GM13977 (cell line): Measurements from ENCODE around the gene RTN4RL1.

ENCODE experiments used
- DNase-seq: peaks from one replicate; pipeline ENCODE4 v3.0.0; 2012; ENCODE audit warnings: low spot score
- CTCF ChIP-seq: IDR thresholded peaks from 2 replicates; pipeline ENCODE4 v1.5.1; 2012; ENCODE audit warnings: mild to moderate bottlenecking, control low read depth; ENCODE audit not compliant: insufficient read depth; ENCODE audit errors: extremely low read depth, missing control alignments
- in situ Hi-C: fragments of 300-500 bp; cut with MboI; formaldehyde crosslinking; loops from one replicate; pipeline ENCODE4 v1.12.0; 2022; ENCODE audit warnings: low sequenced_read_pairs, low pct_unique_long_range_greater_than_20kb, mixed read lengths, inconsistent platforms; ENCODE audit not compliant: unreplicated experiment

The RTN4RL1 gene

DNA sequence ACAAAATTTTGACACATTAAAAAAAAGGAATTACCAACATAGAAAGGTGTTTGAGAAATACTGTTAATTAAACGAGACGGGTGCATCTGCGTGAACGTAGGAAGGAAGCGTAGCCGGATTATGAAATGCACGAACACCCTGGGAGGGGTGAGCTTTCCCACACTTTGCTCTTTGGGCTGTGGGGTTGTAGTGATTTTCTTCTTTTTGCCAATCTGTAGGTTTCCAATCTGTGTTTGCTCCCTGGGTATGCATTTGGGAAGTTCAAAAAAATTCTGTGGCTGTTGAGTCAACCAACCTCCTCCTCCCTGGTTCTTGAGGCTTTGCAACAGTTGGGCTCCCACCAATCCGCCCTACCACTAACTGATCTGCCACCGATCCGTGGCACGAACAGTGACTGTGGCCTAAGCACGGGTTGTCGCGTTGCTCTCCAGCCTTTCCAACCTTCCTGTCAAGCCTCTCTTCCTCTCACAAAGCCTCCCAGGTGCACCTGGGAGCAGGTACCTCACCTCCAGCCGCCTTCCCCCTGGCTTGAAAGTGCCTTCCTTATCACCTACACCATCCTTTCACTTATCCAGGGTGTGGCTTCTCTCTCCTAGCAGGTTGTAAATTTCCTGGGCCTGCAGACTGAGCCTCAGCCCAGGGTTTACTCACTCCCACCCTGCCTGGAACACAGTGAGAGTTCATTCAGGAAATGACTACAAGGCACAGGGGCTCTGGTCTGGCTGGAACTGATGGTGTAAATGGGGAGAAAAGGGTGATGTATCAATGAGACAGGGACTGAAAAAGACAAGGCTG lies 16.6 kb downstream of the RTN4RL1 start:
- TF ChIP-seq CTCF: no peak
- no peak for DNase-seq
- in situ Hi-C loops: no loop called here

DNA sequence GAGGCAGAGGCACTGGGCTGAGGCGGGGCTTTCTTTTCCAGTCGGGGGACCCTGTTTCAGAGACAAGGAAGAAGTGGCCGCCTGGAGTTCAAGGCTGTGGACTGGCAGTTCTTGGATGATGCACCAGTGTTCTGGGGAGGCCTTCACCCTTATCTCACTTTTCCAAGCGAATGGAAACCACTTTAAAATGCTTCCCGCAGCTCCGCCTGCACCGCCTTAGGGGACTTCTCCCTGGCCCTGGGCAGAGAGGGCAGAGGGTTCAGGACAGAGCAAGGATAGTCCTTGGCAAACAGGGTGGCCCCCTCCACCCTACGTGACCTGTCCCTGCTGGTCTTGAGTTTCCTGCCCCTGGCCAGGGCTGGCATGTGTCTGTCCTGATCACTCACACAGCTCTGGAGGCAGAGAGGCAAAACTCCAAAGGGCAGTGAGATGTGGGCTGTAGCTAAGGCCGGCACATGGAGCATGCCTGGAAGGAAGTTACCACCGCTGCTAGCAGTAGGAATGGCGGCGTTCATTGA lies 20.6 kb downstream of the RTN4RL1 start:
- in situ Hi-C loops: no loop called here
- TF ChIP-seq CTCF: no peak
- DNase-seq: no peak

- in situ Hi-C loops: no loop called here
- TF ChIP-seq CTCF: no peak
- DNase-seq: no peak
Observed at GRCh38 chr17:2003525-2003924, 21.6 kb downstream of the RTN4RL1 start.

DNA sequence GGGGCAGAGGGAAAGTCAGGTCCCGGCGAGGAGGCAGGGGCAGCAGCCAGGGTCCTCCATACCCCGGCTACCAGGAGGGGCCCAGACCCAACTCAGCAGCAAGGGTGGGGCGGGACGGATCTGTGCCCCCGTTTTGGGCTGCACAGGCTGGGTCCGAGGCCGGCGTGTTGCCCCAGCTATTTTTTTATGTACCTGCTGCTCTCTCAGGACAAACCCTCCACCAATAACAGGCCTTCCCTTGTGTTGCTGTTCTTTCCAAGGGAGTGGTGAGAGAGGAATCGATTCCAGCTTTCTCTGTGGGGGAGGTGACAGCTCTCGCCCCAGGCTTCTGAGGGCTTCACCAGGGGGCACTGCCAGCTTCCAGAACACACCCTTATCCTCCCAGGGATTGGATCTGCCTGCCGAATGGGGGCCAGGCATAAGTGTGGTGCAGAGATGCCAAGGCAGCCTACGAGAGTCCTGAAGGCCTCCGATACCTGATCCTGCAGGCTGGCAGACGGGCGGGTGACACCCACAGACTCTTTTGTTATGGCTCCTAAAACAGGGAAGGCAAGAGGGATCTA lies 22.3 kb downstream of the RTN4RL1 start:
- no peak for TF ChIP-seq CTCF
- no peak for DNase-seq
- in situ Hi-C loops: no loop called here

- no peak for DNase-seq
- in situ Hi-C loops: no loop called here
- TF ChIP-seq CTCF: no peak
Observed at GRCh38 chr17:1999557-2000251, 25.4 kb downstream of the RTN4RL1 start.

- TF ChIP-seq CTCF: no peak
- in situ Hi-C loops: no loop called here
- no peak for DNase-seq
Observed at GRCh38 chr17:1997927-1998742, 27.0 kb downstream of the RTN4RL1 start.
